HEK293 (cell line): ENCODE results near the gene CRMP1.

Experiments used
- CTCF ChIA-PET: fragments of 350-600 bp; formaldehyde crosslinking; extraction: SDS; loops from one replicate; lab custom pipeline; 2021; ENCODE audit warnings: antibody characterized with exemption; lab: Yijun Ruan, JAX
- POLR2A ChIA-PET: fragments of 300-600 bp; formaldehyde crosslinking; extraction: SDS; loops from one replicate; lab custom pipeline; 2020; ENCODE audit warnings: antibody characterized with exemption, inconsistent platforms; lab: Yijun Ruan, JAX
- H3K27ac ChIP-seq: fragments of 200-500 bp; sonication (Bioruptor generic); 2 replicates; pipeline ENCODE4 v1.5.1; 2014; ENCODE audit warnings: low read depth, low read length, control low read depth, inconsistent platforms; ENCODE audit errors: extremely low read depth
- H3K36me3 ChIP-seq, 2 experiments: fragments of 200-500 bp in 1 of 2; sonication (Bioruptor generic) in 1 of 2; 1 replicate in 1 of 2; 2 replicates in 1 of 2; pipeline ENCODE4 v1.5.1; 2014 to 2017; ENCODE audit warnings: inconsistent platforms in 2 of 2, low read length in 2 of 2; ENCODE audit not compliant: control insufficient read depth in 2 of 2, insufficient read depth in 1 of 2
- H3K4me1 ChIP-seq: fragments of 200-500 bp; sonication (Bioruptor generic); 2 replicates; pipeline ENCODE4 v1.5.1; 2014; ENCODE audit warnings: mild to moderate bottlenecking, low read length, inconsistent platforms; ENCODE audit not compliant: control insufficient read depth, insufficient read depth
- H3K4me3 ChIP-seq: 2 replicates; pipeline ENCODE4 v1.5.1; 2011; ENCODE audit warnings: low read depth, mild to moderate bottlenecking, control low read depth, low read length, moderate library complexity
- H3K9me3 ChIP-seq: fragments of 200-500 bp; sonication (Bioruptor generic); 2 replicates; pipeline ENCODE4 v1.5.1; 2014; ENCODE audit warnings: low read depth, low read length, inconsistent platforms; ENCODE audit not compliant: control insufficient read depth, insufficient read depth
- EGR2 ChIP-seq: fragments of 450-650 bp; formaldehyde crosslinking; IDR thresholded peaks from 2 replicates; pipeline ENCODE4 v1.5.1; 2016; ENCODE audit warnings: low read depth, missing biosample characterization, missing genetic modification characterization
- IKZF3 ChIP-seq: fragments of 450-650 bp; IDR thresholded peaks from 2 replicates; pipeline ENCODE4 v1.5.0; 2018; ENCODE audit warnings: missing biosample characterization, mild to moderate bottlenecking, missing genetic modification characterization, moderate library complexity
- KLF16 ChIP-seq: fragments of 450-650 bp; formaldehyde crosslinking; IDR thresholded peaks from 2 replicates; pipeline ENCODE4 v1.5.1; 2017; ENCODE audit warnings: missing biosample characterization, missing genetic modification characterization
- OSR2 ChIP-seq: fragments of 450-650 bp; formaldehyde crosslinking; IDR thresholded peaks from 2 replicates; pipeline ENCODE4 v1.5.1; 2016; ENCODE audit warnings: missing biosample characterization, missing genetic modification characterization
- OVOL3 ChIP-seq: fragments of 450-650 bp; formaldehyde crosslinking; IDR thresholded peaks from 2 replicates; pipeline ENCODE4 v1.5.1; 2016; ENCODE audit warnings: missing biosample characterization, missing genetic modification characterization
- SETDB1 ChIP-seq: IDR thresholded peaks from one replicate; pipeline ENCODE4 v1.6.1; 2017; ENCODE audit warnings: mild to moderate bottlenecking, low read length, moderate library complexity, mixed read lengths; ENCODE audit not compliant: insufficient read length
- SP3 ChIP-seq: fragments of 450-650 bp; formaldehyde crosslinking; IDR thresholded peaks from 2 replicates; pipeline ENCODE4 v1.5.1; 2016; ENCODE audit warnings: missing biosample characterization, missing genetic modification characterization
- SP7 ChIP-seq: fragments of 450-650 bp; formaldehyde crosslinking; IDR thresholded peaks from 2 replicates; pipeline ENCODE4 v1.5.1; 2016; ENCODE audit warnings: missing biosample characterization, missing genetic modification characterization
- YY1 ChIP-seq: fragments of 450-650 bp; formaldehyde crosslinking; IDR thresholded peaks from 2 replicates; pipeline ENCODE4 v1.5.1; 2018; ENCODE audit warnings: missing biosample characterization, missing genetic modification characterization
- ZBTB17 ChIP-seq: fragments of 450-650 bp; formaldehyde crosslinking; IDR thresholded peaks from 2 replicates; pipeline ENCODE4 v1.5.1; 2016; ENCODE audit warnings: missing biosample characterization, missing genetic modification characterization
- ZFP37 ChIP-seq: fragments of 450-650 bp; formaldehyde crosslinking; IDR thresholded peaks from 2 replicates; pipeline ENCODE4 v1.5.1; 2016; ENCODE audit warnings: missing biosample characterization, missing genetic modification characterization
- ZNF2 ChIP-seq: fragments of 450-650 bp; formaldehyde crosslinking; IDR thresholded peaks from 2 replicates; pipeline ENCODE4 v1.5.1; 2016; ENCODE audit warnings: missing biosample characterization, missing genetic modification characterization
- ZNF362 ChIP-seq: fragments of 450-650 bp; formaldehyde crosslinking; IDR thresholded peaks from 2 replicates; pipeline ENCODE4 v1.5.1; 2016; ENCODE audit warnings: missing biosample characterization, missing genetic modification characterization
- ZNF37A ChIP-seq: fragments of 450-650 bp; IDR thresholded peaks from 2 replicates; pipeline ENCODE4 v1.5.1; 2018; ENCODE audit warnings: missing biosample characterization, missing genetic modification characterization
- ZNF514 ChIP-seq: fragments of 450-650 bp; formaldehyde crosslinking; IDR thresholded peaks from 2 replicates; pipeline ENCODE4 v1.5.1; 2016; ENCODE audit warnings: missing biosample characterization, missing genetic modification characterization
- ZNF529 ChIP-seq: fragments of 450-650 bp; formaldehyde crosslinking; IDR thresholded peaks from 2 replicates; pipeline ENCODE4 v1.5.1; 2017; ENCODE audit warnings: missing genetic modification characterization, missing biosample characterization; ENCODE audit not compliant: insufficient replicate concordance
- ZNF555 ChIP-seq: fragments of 450-650 bp; formaldehyde crosslinking; conservative IDR thresholded peaks from 2 replicates; pipeline ENCODE4 v1.5.1; 2017; ENCODE audit warnings: missing biosample characterization, mild to moderate bottlenecking, missing genetic modification characterization, inconsistent platforms
- ZNF571 ChIP-seq: fragments of 450-650 bp; formaldehyde crosslinking; IDR thresholded peaks from 2 replicates; pipeline ENCODE4 v1.5.0; 2017; ENCODE audit warnings: missing biosample characterization, missing genetic modification characterization
- ZNF785 ChIP-seq: fragments of 450-650 bp; formaldehyde crosslinking; IDR thresholded peaks from 2 replicates; pipeline ENCODE4 v1.5.1; 2016; ENCODE audit warnings: missing biosample characterization, missing genetic modification characterization
- ZNF830 ChIP-seq: fragments of 450-650 bp; IDR thresholded peaks from 2 replicates; pipeline ENCODE4 v1.5.0; 2018; ENCODE audit warnings: missing biosample characterization, missing genetic modification characterization, low read depth, mild to moderate bottlenecking, moderate library complexity
- ZXDB ChIP-seq: fragments of 450-650 bp; formaldehyde crosslinking; IDR thresholded peaks from 2 replicates; pipeline ENCODE4 v1.5.1; 2016; ENCODE audit warnings: missing biosample characterization, missing genetic modification characterization
- TF ChIP-seq, protein P1 (sequence below): fragments of 450-650 bp; formaldehyde crosslinking; IDR thresholded peaks from 2 replicates; pipeline ENCODE4 v1.5.1; 2017; ENCODE audit warnings: missing biosample characterization, missing genetic modification characterization
- TF ChIP-seq, protein P2 (sequence below): fragments of 450-650 bp; formaldehyde crosslinking; IDR thresholded peaks from 2 replicates; pipeline ENCODE4 v1.5.1; 2016; ENCODE audit warnings: missing biosample characterization, missing genetic modification characterization
- TF ChIP-seq, protein P3 (sequence below): fragments of 450-650 bp; formaldehyde crosslinking; IDR thresholded peaks from 2 replicates; pipeline ENCODE4 v1.5.1; 2017; ENCODE audit warnings: missing biosample characterization, missing genetic modification characterization
- TF ChIP-seq, protein P4 (sequence below): fragments of 450-650 bp; formaldehyde crosslinking; IDR thresholded peaks from 2 replicates; pipeline ENCODE4 v1.5.1; 2016; ENCODE audit warnings: missing biosample characterization, missing genetic modification characterization

The CRMP1 gene

GRCh38 chr4:5931526-5931925 lies 38.6 kb upstream of the CRMP1 start:
- Histone ChIP-seq H3K4me1 (no peaks in the 10 kb centered on the region), H3K27ac (no peak overlapping the region), H3K9me3 (no peaks in the 10 kb centered on the region), H3K4me3 (no peak overlapping the region), H3K36me3 (no peaks in the 10 kb centered on the region)
- ChIA-PET POLR2A (no interaction called here), CTCF (no interaction called here)
- TF ChIP-seq ZBTB17 (tag by site-specific recombination), result no peak
- TF ChIP-seq, protein P1, sequence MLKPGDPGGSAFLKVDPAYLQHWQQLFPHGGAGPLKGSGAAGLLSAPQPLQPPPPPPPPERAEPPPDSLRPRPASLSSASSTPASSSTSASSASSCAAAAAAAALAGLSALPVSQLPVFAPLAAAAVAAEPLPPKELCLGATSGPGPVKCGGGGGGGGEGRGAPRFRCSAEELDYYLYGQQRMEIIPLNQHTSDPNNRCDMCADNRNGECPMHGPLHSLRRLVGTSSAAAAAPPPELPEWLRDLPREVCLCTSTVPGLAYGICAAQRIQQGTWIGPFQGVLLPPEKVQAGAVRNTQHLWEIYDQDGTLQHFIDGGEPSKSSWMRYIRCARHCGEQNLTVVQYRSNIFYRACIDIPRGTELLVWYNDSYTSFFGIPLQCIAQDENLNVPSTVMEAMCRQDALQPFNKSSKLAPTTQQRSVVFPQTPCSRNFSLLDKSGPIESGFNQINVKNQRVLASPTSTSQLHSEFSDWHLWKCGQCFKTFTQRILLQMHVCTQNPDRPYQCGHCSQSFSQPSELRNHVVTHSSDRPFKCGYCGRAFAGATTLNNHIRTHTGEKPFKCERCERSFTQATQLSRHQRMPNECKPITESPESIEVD (tag by site-specific recombination), result no peak

GRCh38 chr4:5930876-5931275 lies 38.0 kb upstream of the CRMP1 start:
- ChIA-PET CTCF (no interaction called here), POLR2A (no interaction called here)
- H3K36me3 ChIP-seq, result no peaks in the 10 kb centered on the region
- no peak overlapping the region for H3K4me3 ChIP-seq
- TF ChIP-seq ZNF571 (no peak), ZNF2 (tag by site-specific recombination) (no peak), EGR2 (tag by site-specific recombination) (no peak), ZNF529 (tag by site-specific recombination) (no peak), SP7 (tag by site-specific recombination) (no peak)
- H3K27ac ChIP-seq, result no peak overlapping the region
- H3K4me1 ChIP-seq, result no peaks in the 10 kb centered on the region
- H3K9me3 ChIP-seq, result no peaks in the 10 kb centered on the region

DNA sequence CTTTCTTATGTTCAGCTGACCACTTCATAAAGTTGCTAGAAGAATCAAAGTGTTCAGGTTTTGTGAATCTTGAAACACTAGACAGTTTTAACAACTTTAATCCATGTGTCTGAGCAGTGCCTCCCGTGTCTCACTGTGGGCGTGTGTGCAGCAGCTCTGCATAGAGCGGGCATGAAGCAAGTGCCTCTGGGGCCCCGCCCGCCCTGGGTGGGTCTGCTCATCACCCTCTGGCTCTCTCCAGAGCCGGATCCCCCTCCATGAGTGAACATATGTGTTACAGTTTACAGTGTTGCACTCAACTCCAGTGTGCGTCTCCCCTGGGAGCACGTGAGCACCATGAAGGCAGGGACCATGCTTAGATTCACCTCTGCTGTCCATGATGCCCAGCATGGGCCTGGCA lies 37.6 kb upstream of the CRMP1 start:
- TF ChIP-seq ZNF830 (tag by site-specific recombination) (no peak), SP3 (tag by site-specific recombination) (no peak), OVOL3 (tag by site-specific recombination) (no peak), YY1 (tag by site-specific recombination) (no peak), ZNF514 (tag by site-specific recombination) (no peak), SETDB1 (no peak), ZNF37A (no peak), OSR2 (tag by site-specific recombination) (no peak), ZFP37 (tag by site-specific recombination) (no peak), ZNF555 (tag by site-specific recombination) (no peak), ZNF785 (tag by site-specific recombination) (no peak), ZNF362 (tag by site-specific recombination) (no peak), IKZF3 (tag by site-specific recombination) (no peak), KLF16 (tag by site-specific recombination) (no peak), ZXDB (tag by site-specific recombination) (no peak)
- TF ChIP-seq, protein P2, sequence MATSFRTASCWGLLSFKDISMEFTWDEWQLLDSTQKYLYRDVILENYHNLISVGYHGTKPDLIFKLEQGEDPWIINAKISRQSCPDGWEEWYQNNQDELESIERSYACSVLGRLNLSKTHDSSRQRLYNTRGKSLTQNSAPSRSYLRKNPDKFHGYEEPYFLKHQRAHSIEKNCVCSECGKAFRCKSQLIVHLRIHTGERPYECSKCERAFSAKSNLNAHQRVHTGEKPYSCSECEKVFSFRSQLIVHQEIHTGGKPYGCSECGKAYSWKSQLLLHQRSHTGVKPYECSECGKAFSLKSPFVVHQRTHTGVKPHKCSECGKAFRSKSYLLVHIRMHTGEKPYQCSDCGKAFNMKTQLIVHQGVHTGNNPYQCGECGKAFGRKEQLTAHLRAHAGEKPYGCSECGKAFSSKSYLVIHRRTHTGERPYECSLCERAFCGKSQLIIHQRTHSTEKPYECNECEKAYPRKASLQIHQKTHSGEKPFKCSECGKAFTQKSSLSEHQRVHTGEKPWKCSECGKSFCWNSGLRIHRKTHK (tag by site-specific recombination), result no peak
- TF ChIP-seq, protein P3, sequence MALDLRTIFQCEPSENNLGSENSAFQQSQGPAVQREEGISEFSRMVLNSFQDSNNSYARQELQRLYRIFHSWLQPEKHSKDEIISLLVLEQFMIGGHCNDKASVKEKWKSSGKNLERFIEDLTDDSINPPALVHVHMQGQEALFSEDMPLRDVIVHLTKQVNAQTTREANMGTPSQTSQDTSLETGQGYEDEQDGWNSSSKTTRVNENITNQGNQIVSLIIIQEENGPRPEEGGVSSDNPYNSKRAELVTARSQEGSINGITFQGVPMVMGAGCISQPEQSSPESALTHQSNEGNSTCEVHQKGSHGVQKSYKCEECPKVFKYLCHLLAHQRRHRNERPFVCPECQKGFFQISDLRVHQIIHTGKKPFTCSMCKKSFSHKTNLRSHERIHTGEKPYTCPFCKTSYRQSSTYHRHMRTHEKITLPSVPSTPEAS (tag by site-specific recombination), result no peak
- TF ChIP-seq, protein P4, sequence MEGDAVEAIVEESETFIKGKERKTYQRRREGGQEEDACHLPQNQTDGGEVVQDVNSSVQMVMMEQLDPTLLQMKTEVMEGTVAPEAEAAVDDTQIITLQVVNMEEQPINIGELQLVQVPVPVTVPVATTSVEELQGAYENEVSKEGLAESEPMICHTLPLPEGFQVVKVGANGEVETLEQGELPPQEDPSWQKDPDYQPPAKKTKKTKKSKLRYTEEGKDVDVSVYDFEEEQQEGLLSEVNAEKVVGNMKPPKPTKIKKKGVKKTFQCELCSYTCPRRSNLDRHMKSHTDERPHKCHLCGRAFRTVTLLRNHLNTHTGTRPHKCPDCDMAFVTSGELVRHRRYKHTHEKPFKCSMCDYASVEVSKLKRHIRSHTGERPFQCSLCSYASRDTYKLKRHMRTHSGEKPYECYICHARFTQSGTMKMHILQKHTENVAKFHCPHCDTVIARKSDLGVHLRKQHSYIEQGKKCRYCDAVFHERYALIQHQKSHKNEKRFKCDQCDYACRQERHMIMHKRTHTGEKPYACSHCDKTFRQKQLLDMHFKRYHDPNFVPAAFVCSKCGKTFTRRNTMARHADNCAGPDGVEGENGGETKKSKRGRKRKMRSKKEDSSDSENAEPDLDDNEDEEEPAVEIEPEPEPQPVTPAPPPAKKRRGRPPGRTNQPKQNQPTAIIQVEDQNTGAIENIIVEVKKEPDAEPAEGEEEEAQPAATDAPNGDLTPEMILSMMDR (tag by site-specific recombination), result no peak
- Histone ChIP-seq H3K27ac (no peak overlapping the region), H3K4me1 (no peaks in the 10 kb centered on the region), H3K36me3 (no peaks in the 10 kb centered on the region), H3K4me3 (no peak overlapping the region), H3K9me3 (no peaks in the 10 kb centered on the region)
- CTCF ChIA-PET, result no interaction called here
- POLR2A ChIA-PET, result no interaction called here
